GM19372 (cell line): ENCODE results near the gene DNM3.

Experiments
- ATAC-seq: cut with Tn5 transposase; IDR thresholded peaks from one replicate; pipeline ENCODE4 v1.9.1; 2021; ENCODE audit warnings: mild to moderate bottlenecking, low read depth, moderate library complexity; ENCODE audit not compliant: unreplicated experiment

The DNM3 gene

DNA sequence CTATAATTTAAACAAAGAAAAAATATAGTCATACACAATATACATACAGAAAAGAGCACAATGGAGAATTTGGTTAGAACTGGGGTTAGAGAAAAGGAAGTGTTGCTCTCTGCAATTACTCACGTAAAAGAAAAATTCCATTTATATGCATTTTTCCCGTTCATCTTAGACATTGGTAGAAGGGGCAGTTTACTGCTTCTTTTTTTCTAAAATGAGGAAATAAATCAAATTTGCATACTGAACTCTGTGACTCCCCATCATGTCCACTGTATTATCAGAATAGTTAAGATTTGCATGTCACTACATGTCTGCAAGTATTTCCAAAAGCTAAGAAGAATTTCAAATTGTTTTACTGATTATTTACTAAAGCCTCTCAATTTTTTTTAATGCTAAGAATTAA, 535.1 kb downstream of the DNM3 start:
- no peak for ATAC-seq

DNA sequence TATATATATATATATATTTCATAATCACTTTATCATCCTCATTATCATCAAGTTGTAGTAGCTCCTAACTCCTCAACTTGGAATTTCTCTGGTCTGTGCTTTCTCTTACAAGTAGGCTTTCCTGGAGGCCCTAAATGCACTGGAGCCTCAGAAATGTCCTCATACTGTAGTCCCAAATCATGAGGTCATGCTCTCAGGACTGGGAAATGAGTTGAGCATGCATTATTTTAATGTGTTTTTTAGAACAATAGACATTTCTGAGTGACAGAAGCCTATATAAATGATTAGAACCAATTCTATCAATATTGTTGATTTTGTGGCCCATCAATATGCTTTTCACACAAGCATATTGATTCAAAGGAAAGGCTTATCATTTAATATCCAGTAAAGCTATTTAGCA, 536.3 kb downstream of the DNM3 start:
- ATAC-seq = no peak

DNA sequence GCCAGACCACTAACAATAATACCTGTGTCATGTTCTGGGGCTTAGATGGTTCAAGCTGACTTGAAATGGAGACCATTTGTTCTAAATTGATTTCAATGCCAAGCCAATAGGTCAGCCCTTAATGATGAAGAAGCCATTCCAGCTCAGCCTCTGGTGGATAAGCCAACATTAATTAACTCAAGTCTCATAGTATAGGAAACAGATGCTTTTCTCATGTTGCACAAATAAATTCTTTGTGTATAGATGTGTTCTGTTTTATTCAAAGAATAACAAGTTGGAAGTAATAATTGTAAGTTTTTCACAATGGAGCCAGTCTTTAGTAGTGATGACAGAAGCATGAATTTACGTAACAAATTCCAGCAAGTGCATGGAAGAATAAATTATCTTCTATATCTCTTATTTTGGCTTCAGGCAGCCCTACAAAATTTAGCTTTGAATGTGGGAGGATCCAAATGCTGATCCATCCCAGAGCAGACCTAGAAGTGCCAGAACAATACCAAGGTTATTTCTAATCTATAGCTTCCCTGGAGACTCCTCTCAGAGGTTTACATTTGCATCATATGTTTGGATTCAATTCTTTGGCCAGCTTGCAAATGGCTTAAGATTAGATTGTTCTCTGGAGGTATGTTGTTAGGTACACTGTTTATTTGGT, 536.9 kb downstream of the DNM3 start:
- no peak for ATAC-seq

DNA sequence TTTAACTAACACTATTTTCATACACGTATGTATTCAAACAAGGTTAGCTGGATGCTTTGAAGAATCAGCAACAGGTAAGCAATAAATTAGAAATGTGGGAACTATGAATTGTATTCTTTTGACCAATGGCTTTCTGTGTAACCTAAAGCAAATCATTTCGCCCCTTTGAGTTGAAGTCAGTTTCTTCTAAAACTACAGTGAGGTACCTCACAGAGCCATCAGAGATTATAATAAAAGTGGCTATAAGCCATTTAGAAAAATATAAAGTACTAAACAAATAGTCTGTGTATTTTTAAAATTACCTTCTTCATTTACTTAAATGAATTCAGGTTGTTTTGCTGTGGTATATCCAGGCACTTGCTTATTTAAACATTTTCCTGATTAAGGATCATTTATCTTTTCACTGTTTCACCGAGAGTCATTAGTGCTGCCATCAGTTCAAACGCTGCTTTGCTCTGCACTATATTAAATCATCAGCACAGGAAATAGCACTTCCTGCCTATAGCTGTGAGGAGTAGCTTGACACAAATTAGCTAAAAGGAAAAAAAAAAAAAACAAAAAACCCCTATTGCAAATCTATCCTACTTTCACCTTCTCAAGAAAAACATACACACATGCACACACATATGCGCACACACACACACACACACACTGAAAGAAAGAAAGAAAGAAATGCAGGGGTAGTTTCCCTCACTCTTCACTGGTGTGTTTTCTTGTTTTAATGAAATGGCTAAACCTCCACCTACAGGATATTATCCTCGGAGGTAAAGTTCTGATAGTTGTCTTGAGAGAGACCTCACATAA, 539.3 kb downstream of the DNM3 start:
- peak; percentile 81 for ATAC-seq

DNA sequence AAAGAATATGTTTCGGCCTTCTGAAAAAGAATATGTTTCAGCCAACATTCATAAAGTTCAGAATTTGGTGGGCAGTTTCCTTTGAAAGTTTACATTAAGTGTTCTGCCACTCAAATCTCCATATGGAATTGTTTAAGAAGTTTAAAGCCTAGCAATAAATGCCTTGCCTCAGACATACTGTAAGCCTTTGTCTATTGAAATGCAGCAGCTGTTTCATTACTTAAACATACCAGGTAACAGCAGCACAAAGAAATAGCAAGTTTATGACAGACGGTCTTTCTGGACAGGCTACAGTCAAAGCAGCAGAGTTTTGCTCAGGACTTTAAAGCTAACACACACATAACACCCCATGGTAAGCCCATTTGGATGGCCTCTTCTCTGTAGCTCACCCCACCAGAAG, 540.6 kb downstream of the DNM3 start:
- no peak for ATAC-seq

DNA sequence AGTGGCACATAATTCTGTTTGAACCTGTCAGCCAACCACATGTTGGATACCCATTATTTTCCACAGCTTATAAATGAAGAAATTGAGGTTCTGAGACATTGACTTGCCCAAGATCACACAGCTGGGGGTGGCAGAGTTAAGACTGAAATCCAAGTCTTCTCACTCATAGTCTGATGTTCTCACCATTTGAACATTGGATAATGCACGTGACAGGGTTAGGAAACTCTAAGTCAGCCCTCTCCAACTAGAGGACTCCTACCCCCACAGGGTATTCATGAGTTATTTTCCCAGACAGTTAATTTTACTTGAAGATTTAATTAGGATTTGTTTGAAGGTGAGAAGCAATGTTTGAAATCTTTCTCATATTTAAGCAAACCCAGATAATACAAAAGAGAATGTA, 541.1 kb downstream of the DNM3 start:
- no peak for ATAC-seq

DNA sequence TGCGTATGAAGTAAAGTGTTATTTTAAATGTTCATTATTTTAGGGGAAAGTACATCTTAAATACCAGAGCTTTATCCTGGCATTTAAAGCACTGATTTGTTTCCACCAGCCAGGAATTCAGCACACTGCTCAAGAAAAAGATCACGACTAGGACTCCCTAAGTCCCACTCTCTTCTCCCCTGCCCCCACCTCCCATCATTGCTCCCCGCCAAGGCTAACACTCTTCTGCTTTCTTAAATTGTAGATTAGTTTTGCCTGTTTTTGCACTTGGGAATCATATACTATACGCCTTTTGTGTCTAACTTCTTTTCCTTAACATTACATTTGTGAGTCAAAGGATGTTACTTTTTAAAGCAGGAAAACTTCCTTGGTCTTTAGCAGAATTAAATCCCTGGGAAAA, 541.7 kb downstream of the DNM3 start:
- ATAC-seq = no peak

DNA sequence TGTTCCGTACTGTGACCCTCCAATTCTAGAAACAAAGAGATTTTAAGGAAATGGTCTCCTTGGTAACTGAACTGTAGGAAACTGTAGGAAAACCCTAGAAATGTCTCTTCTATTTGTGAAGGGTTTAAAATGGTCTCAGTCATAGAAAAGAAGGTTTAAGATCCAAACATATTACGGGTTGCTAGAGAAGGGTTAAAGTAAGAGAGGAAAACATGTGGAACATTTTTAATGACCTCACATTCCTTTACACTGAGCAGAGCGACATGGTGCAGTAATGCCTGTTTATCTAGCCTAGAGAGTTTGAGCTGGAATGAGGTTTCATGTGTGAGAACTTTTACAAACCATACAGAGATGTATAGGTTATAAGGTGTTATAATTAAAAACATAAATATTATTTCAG, 542.2 kb downstream of the DNM3 start:
- ATAC-seq = no peak

DNA sequence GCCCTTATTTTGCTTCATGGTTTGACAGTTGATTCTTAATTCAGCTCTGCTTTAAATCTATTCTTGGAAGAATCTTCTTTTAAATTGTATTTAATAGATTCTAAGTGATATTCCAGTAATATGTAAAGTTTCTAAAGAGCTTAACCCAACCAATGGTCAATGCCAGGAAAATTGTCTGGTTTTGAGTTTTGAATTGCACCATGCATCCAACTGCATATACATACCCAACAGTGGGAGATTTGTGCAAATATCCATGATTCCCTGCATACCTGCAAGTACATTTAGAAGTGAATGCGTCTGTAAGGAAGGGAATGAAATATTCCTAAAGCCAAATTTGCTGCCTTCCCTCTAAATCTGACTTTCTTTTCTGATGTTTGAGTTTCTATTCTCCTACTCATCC, 543.4 kb downstream of the DNM3 start:
- ATAC-seq = no peak

DNA sequence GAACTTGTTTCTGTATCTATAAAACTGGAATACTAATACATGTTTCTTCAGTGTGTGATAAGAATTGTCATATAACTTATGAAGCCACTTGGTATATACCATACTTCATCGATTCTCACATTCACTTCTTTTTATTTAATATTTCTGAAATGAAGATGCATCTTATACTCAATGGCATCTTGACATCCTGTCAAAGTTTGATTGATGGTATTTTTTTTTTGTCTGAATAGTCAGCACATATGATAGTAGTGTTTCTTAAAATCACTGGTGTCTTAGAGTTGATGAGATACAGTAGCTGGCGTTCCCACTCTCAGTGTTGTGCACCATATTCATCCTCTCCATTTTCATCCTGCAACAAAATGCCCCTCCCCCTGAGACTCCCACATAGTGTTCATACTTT, 544.7 kb downstream of the DNM3 start:
- ATAC-seq = no peak

DNA sequence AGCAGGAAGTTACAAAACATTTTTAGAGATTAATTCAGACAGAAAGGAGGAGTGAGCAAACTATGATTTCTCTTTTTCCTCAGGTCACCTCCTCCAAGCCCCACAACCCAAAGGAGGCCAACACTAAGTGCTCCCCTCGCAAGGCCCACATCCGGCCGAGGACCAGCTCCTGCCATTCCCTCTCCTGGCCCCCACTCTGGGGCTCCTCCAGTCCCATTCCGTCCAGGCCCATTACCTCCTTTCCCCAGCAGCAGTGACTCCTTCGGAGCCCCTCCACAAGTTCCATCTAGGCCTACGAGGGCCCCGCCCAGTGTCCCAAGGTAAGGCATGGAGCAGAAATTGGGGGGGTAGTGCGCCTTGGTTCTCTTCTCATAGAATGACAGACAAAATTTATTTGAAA, 547.2 kb downstream of the DNM3 start:
- no peak for ATAC-seq

DNA sequence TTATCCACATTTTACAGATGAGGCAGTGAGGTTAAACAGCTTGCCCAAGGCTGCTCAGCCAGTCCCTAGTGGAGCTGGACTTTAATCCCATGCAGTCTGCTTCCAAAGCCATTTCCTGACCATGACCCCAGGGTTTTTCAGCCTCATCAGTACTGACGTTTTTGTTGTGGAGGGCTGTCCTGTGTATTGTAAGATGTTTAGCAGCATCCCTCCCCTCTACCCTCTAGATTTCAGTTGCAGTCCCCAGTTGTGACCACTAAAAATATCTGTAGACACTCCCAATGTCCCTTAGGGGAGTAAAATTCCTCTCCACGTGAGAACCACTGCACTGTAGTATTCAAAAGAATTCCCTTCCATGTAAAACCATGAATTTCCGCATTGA, 549.0 kb downstream of the DNM3 start:
- no peak for ATAC-seq

DNA sequence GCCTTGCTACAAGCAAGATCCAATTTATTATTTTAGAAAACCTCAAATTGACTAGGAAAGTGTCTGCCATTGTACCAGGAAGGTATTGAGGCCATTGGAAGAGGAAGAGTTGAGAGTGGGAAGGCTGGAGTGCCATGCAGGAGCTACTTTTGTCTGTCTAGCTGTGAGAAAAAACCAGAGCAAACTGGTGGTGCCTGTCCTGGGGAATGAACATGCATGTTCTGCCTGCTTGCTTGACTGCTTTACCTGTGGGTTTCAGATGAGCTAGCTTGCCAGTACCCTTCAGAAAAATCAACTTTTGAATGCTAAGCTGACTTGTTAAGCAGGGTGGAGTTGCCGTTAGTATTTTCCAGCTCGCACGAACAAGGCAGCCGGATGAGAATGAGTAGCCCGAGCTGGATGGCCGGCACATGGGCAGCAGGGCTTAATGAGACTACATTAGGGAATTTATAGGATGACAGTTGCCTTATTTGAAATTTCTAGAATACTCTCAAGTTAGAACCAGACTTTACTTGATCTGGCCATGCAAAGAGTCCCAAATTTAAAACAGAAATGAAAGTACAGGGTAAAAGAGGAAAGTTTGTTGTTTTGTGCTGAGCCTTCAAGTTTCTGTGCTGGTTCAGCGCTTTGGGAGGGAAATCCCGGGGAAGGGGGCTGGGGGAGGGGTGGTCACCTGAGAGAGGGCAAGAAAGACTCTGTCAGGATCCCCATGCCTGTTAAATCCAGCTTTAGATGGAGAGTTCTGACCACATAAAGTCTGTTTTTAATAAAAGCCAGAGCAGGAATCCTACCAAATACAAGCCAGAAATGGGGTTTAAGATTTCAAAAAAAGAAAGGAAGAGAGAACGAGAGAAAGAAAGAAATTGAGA, 549.6 kb downstream of the DNM3 start:
- peak; percentile 45 for ATAC-seq

DNA sequence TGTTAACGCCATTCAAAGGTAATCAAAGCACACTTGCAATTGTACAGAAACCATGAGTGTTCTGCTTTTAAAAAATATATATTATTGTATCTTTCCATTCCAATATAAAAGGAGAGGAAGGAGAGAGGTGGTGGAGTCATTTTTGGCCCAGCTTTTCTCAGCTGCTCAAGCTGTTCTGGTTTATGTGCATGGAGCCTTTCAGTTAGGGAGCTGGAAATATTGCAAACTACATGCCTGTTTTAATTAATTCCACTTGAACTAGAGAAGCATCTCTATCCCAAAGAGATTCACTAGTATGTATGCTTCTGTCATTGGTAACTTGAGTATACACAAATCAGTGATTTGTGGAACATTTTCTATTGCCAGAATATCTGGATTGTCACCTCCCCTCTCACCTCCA, 550.7 kb downstream of the DNM3 start:
- no peak for ATAC-seq

DNA sequence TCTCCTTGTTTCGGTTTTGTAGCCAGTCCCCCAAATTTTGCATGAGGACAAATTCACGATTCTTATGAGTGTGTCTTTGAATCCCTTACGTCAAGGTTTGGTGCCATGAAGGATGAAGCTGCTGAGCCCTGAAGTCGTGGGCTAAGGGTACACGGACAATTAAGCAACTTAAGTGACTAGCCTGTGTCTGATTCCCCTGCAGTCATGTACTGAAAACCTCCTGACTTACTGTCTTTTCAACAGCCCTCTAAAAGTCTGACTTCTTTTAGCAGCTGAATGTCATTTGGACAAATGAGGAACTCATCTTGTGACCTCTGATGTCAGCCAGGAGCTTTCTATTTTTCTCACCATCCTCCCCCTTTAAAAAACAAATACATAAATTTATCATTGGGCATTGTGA, 552.1 kb downstream of the DNM3 start:
- ATAC-seq = no peak

DNA sequence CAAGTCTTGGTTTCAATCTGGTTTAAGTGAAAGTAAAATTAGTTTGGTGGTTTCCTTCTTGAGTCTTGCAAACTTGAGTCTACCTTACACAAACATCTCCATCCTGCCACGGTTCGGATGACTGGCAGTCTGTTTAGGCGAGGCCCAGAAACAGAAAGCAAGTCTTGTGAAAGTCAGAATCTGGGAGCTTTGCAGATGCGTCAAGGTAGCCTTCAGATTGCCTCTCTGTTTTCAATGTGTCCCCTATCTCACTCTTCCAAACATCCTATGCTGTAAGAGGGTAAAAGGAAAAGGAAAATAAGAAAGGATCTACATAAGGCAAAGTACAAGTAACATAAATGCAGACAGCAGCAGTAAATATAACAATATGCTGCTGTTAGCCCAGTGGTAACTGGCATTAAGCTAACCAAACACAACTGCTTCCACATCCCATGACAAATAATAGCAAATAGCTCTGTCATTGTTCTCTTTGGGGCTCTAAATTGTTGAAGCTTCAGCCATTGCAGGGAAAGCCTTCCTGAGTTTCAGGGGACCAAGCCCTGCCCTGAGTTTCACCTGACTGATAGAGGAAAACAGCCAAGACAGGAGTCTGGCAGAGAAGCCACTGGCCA, 552.9 kb downstream of the DNM3 start:
- ATAC-seq = peak; percentile 78

DNA sequence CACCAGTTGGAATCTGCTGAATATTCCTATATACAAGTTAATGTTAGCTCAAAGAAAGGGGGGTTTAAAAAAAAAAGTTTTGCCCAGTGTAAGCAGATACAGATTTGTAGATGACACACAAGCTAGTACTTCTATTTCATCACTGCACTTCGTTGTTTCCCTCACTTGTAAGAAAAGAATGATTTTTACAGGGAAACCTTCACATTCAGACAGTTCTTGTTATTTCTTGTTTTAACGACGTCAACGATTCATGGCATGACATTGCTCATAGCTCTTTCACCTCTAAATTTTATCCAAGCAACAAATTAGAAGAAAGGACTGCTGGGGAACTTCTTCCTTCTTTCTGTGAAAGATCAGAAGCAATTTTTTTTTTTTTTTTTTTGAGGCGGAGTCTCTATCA, 553.5 kb downstream of the DNM3 start:
- no peak for ATAC-seq

DNA sequence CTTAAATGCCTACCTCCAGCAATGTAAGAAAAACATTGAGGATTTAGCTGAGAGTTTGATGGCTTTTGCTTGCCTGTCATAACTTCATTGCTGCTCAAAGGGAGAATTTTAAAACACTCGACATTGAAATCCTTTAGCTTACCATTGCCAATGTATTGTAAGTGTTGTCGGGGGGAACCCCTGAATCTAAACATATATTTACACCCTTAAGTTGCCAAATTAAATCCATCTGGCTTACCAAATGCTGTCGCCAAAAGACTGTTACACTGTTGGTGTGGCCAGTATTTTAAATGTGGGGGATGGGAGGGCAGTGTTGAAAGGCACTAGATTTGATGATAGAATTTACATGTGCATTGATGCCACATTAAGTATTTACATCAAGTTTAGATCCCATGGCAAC, 554.3 kb downstream of the DNM3 start:
- no peak for ATAC-seq

DNA sequence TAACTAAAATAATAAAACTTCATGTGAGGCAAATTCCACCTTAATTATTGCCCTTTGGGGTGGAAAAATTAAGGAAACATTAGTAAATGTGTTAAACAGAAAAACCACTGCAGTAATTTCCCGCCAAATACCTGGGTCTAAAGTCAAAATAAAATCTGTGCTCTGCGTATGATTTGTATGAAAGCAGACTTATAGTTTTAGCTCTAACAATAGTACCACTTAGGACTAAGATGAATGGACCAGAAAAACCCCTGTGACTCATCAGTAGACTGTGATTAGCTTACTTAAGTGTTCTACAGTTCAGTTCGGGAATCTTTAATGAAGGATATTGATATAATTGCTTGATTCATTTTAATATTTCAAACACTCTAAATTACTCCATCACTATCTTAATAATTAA, 555.9 kb downstream of the DNM3 start:
- no peak for ATAC-seq

DNA sequence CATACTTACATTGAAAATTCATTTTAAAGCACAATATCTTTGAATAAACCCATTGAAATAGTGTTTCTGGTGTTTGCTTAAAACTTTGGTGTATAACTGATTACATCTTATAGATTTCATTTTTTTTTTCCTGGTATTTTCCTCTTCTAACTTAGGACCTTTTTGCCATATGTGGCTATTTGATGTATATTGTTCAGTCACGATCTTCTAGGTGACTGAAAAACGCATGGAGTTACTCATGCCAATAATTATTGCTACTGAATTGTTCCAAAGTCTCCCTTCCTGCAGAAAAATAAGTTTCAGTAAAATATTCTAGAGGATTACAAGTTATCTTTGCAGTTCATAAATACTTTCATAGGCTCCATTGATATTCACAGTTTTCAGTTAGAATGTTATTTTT, 556.3 kb downstream of the DNM3 start:
- no peak for ATAC-seq

DNA sequence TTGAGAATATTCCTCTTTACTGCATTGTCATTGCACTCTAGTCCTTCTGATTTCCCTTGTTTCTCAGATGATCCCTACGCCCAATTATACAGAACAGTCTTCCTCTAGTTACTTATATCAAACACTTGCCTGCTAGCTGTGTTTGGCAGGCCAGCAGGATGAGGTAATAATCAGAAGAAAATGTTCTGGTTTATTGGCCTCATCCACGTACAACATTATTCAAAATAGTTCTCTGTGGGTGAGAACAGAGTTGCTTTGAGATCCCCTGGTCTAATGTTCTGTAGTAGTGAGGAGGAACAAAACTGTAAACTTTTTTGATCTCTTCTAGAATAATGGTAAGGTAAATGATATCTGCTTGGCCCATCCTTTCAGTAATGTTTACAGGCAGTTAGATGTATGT, 556.9 kb downstream of the DNM3 start:
- no peak for ATAC-seq
